K562 (cell line): ENCODE results near the gene GLB1L2.

Source experiments
- HDAC2 ChIP-seq: fragments of 450-650 bp; IDR thresholded peaks from 2 replicates; pipeline ENCODE4 v1.6.1; 2016; ENCODE audit warnings: mild to moderate bottlenecking
- JUNB ChIP-seq: fragments of 450-650 bp; formaldehyde crosslinking; conservative IDR thresholded peaks from 2 replicates; pipeline ENCODE4 v1.4.0; 2020; ENCODE audit warnings: mild to moderate bottlenecking
- TF ChIP-seq, protein P1 (sequence below): sonication (generic); formaldehyde crosslinking; IDR thresholded peaks from 2 replicates; pipeline ENCODE4 v1.8.1; 2022; ENCODE audit warnings: missing genetic modification reagents

DNA sequence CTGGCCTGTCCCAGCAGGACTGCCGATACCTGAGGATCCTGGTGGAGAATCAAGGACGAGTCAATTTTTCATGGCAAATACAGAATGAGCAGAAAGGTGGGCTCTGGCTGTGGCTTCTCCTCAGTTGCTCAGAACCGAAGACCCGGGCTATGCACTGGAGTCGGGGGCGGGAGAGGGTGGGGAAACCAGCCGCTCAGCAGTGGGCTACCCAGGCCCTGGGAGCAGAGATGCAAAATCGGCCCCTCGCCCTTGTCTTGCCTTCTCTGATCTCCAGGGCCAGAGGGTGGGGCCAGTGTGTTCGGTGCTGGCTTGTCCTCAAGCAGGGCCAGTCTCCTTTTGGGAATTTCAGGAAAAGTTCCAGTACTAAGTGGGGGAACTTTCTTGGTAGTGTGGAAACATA is 18.4 kb upstream of the GLB1L2 start:
- TF ChIP-seq JUNB (CRISPR knock-in tag) (no peak), HDAC2 (no peak)
- TF ChIP-seq, protein P1, sequence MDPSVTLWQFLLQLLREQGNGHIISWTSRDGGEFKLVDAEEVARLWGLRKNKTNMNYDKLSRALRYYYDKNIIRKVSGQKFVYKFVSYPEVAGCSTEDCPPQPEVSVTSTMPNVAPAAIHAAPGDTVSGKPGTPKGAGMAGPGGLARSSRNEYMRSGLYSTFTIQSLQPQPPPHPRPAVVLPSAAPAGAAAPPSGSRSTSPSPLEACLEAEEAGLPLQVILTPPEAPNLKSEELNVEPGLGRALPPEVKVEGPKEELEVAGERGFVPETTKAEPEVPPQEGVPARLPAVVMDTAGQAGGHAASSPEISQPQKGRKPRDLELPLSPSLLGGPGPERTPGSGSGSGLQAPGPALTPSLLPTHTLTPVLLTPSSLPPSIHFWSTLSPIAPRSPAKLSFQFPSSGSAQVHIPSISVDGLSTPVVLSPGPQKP (CRISPR knock-in tag): no peak
